GM19463 (cell line): ENCODE results near the gene INO80D.

ENCODE experiments used
- ATAC-seq: cut with Tn5 transposase; IDR thresholded peaks from one replicate; pipeline ENCODE4 v1.9.1; 2021; ENCODE audit warnings: mild to moderate bottlenecking, moderate library complexity; ENCODE audit not compliant: unreplicated experiment

Gene INO80D

DNA sequence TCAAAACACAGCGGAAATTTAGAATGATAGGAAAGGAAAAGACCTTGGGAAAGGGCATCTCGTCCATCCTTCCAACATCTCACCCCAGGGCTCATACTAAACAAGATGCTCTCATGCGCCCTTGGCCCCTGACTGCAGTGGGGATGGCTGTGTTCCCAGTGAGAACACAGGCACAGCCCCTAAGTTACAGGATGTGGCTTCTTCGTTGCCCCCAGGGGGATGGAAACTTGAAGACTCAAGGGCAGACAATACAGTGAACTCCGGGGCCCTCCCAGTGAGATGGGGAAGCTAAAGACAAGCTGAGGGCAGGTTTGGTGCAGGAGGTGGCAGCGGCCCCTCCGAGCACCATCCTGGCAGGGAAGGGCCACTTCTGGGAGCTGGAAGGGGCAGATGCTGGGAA is 139.7 kb downstream of the INO80D start:
- ATAC-seq: no peak
